A549 (cell line): ENCODE results near the gene LACRT. TPM values are rescaled to one million over a fixed set of nuclear protein-coding genes. Genes with fewer than 3 reads are reported as not detected.
A peak's percentile ranks its signal among the peaks of the same experiment; 100 is the strongest.

Experiments
- ATAC-seq, 2 experiments: fragments of 200-7000 bp in 1 of 2; fragments of >200 bp in 1 of 2; cut with Nextera tagmentation in 1 of 2; cut with Tn5 transposase in 1 of 2; 3 replicates each; pipeline versions ENCODE4 v1.8.0 to v1.9.1; 2018 to 2020; ENCODE audit warnings: mild to moderate bottlenecking in 1 of 2, moderate library complexity in 1 of 2
- CTCF ChIA-PET: fragments of 300-600 bp; sonication (Branson Sonifier 250); formaldehyde crosslinking; extraction: SDS; loops from one replicate; lab custom pipeline; 2021; ENCODE audit warnings: antibody characterized with exemption, inconsistent platforms; lab: Yijun Ruan, JAX
- POLR2A ChIA-PET: fragments of 350-600 bp; formaldehyde crosslinking; extraction: SDS; loops from one replicate; lab custom pipeline; 2021; ENCODE audit warnings: antibody characterized with exemption, inconsistent platforms; lab: Yijun Ruan, JAX
- DNase-seq, 2 experiments: peaks; one replicate each; pipeline versions ENCODE4 v3.0.0 to v3.0.0-alpha.2; 2011 to 2016; ENCODE audit warnings: low read depth in 1 of 2, low spot score in 1 of 2
- FAIRE-seq: peaks from 2 replicates; lab custom pipeline; 2011; peaks lifted over from hg19 to GRCh38; lab: Jason Lieb, UNC
- H3K27ac ChIP-seq, 2 experiments: fragments of >200 bp; sonication (Bioruptor Twin); formaldehyde crosslinking; 3 replicates each; pipeline ENCODE4 v1.5.1; 2016 to 2017
- H3K4me1 ChIP-seq: fragments of >200 bp; sonication (Bioruptor Twin); formaldehyde crosslinking; 3 replicates; pipeline ENCODE4 v1.6.1; 2016
- H3K4me2 ChIP-seq: fragments of >200 bp; sonication (Bioruptor Twin); formaldehyde crosslinking; 3 replicates; pipeline ENCODE4 v1.6.1; 2016
- H3K4me3 ChIP-seq: fragments of >200 bp; sonication (Bioruptor Twin); formaldehyde crosslinking; 3 replicates; pipeline ENCODE4 v1.5.1; 2016
- H3K9me3 ChIP-seq: fragments of >200 bp; sonication (Bioruptor Twin); formaldehyde crosslinking; 3 replicates; pipeline ENCODE4 v1.6.1; 2016
- CHD2 ChIP-seq: fragments of 150-350 bp; IDR thresholded peaks from 2 replicates; pipeline ENCODE4 v1.6.1; 2014; ENCODE audit warnings: low read length; ENCODE audit not compliant: partially characterized antibody
- EP300 ChIP-seq, 2 experiments: fragments of >200 bp; sonication (Bioruptor Twin); formaldehyde crosslinking; IDR thresholded peaks; 2 replicates in 1 of 2; 3 replicates in 1 of 2; pipeline ENCODE4 v1.6.1; 2016 to 2017
- HEYL ChIP-seq: fragments of 250-450 bp; sonication (Bioruptor Pico); IDR thresholded peaks from 2 replicates; pipeline ENCODE4 v1.8.0; 2021; ENCODE audit warnings: mild to moderate bottlenecking, moderate library complexity
- HOXB13 ChIP-seq: fragments of 250-450 bp; sonication (Bioruptor Pico); IDR thresholded peaks from 2 replicates; pipeline ENCODE4 v1.5.0; 2020; ENCODE audit warnings: low read depth, mild to moderate bottlenecking, moderate library complexity
- KDM1A ChIP-seq: fragments of 200-600 bp; sonication (generic); IDR thresholded peaks from 2 replicates; pipeline ENCODE4 v1.6.1; 2016; ENCODE audit warnings: low read depth, mild to moderate bottlenecking
- MAFK ChIP-seq: fragments of 450-650 bp; IDR thresholded peaks from 2 replicates; pipeline ENCODE4 v1.6.1; 2014; ENCODE audit not compliant: partially characterized antibody
- MAZ ChIP-seq: fragments of 150-350 bp; IDR thresholded peaks from 2 replicates; pipeline ENCODE4 v1.6.1; 2014; ENCODE audit warnings: antibody characterized with exemption, low read depth, low read length, borderline replicate concordance
- NPAS2 ChIP-seq: fragments of 250-450 bp; sonication (Bioruptor Pico); IDR thresholded peaks from 2 replicates; pipeline ENCODE4 v1.8.0; 2022; ENCODE audit warnings: mild to moderate bottlenecking, moderate library complexity, borderline replicate concordance
- NR3C1 ChIP-seq: fragments of >200 bp; sonication (Bioruptor Twin); formaldehyde crosslinking; IDR thresholded peaks from 3 replicates; pipeline ENCODE4 v1.6.1; 2017
- POLR2AphosphoS2 ChIP-seq: conservative IDR thresholded peaks from 2 replicates; pipeline ENCODE4 v1.6.1; 2012; ENCODE audit warnings: low read length, improper control_type of control experiment, inconsistent platforms
- RARB ChIP-seq: fragments of 250-450 bp; sonication (Bioruptor Pico); IDR thresholded peaks from 2 replicates; pipeline ENCODE4 v1.8.0; 2021; ENCODE audit warnings: mild to moderate bottlenecking, moderate library complexity
- TFCP2L1 ChIP-seq: fragments of 250-450 bp; sonication (Bioruptor Pico); IDR thresholded peaks from 2 replicates; pipeline ENCODE4 v1.5.0; 2021; ENCODE audit warnings: mild to moderate bottlenecking
- ZFP36 ChIP-seq: fragments of 450-650 bp; IDR thresholded peaks from 2 replicates; pipeline ENCODE4 v1.6.1; 2014; ENCODE audit warnings: borderline replicate concordance; ENCODE audit not compliant: partially characterized antibody
- WGBS: methylation state at CpG from one replicate; pipeline ENCODE4 v1.1.6; 2017; ENCODE audit errors: missing lambda C conversion rate; 5-methylcytosine and 5-hydroxymethylcytosine counted together
- polyA plus RNA-seq, 4 experiments: library from polyadenylated mRNA; depleted of rRNA in 3 of 4; stranded (reverse); fragments of >200 nt; fragmentation: RNase III in 1 of 4; extraction: RNeasy Plus Mini Kit Qiagen cat#74134 plus additional on column Dnase treatment in 1 of 4; gene quantifications; 2 replicates in 3 of 4; 3 replicates in 1 of 4; pipeline ENCODE4 v1.2.3, GENCODE V29; 2011 to 2017
- TF ChIP-seq, protein P1 (sequence below): fragments of >200 bp; sonication (Bioruptor Twin); formaldehyde crosslinking; IDR thresholded peaks from 2 replicates; pipeline ENCODE4 v1.6.1; 2016
- TF ChIP-seq, protein P2 (sequence below): fragments of 200-600 bp; sonication (generic); IDR thresholded peaks from 2 replicates; pipeline ENCODE4 v1.6.1; 2016; ENCODE audit warnings: antibody characterized with exemption, mild to moderate bottlenecking, moderate library complexity

Gene LACRT
- polyA plus RNA-seq, 2 of the 4 experiments (the other 2 are of a cell fraction): not detected

DNA sequence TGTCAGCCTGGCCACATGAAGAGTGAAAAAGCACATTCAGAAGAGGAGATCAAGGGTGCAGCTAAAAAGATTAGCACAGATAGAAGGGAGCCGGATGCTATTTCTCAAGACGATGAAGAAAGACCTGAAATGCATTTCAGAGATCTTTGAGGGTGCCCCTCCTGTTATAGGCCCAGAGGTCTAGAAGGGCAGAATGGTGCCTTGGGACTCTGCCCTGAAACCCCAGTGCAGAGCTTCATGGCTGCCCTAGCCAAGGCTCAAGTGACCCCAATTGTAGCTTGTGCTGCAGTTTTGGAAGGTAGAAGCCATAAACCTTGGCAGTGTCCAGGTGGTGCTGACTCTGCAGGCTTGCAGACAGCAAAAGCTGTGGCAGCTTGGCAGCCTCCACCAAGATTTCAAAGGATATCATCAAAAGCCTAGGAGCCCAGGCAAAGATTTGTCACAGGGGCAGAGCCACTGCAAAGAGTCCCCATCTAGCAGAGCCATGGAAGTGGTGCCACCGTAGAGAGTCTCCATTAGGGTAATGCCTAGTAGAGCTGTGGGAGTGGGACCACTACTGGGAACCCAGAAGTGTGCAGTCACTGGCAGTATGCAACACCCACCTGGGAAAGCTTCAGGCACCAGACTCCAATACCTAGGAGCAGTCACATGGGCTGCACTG, 6.4 kb downstream of the LACRT start:
- POLR2A ChIA-PET: no interaction called here
- H3K27ac ChIP-seq: no peak overlapping the region
- ATAC-seq: no peak
- peaks cover 8% of the 10 kb centered on the region for H3K9me3 ChIP-seq
- H3K4me3 ChIP-seq: no peak overlapping the region
- H3K4me2 ChIP-seq: no peak overlapping the region
- no peak for FAIRE-seq
- no peak for DNase-seq
- H3K4me1 ChIP-seq: no peaks in the 10 kb centered on the region
- TF ChIP-seq RARB (CRISPR knock-in tag) (no peak), TFCP2L1 (CRISPR knock-in tag) (no peak), EP300 (IDR thresholded peaks at IDR 0.05) (no peak), NR3C1 (no peak), MAZ (no peak), CHD2 (no peak), KDM1A (no peak)
- TF ChIP-seq, protein P1, sequence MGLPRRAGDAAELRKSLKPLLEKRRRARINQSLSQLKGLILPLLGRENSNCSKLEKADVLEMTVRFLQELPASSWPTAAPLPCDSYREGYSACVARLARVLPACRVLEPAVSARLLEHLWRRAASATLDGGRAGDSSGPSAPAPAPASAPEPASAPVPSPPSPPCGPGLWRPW: no peak
- CTCF ChIA-PET: no interaction called here
- 3% methylated on average over 3 of the region's 3 CpGs for WGBS

DNA sequence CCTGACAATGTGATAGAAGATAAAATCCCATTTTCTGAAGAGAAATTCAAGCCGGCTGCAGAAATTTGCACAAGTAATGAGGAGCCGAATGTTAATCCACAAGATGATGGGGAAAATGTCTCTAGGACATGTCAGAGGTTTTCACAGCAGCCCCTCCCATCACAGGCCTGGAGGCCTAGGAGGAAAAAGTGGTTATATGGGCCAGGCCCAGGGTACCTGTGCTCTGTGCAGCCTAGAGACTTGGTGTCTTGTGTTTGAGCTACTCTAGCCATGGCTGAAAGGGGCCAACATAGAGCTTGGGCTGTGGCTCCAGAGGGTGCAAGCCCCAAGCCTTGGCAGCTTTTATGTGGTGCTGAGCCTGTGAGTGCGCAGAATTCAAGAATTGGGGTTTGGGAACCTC, 7.4 kb downstream of the LACRT start:
- Histone ChIP-seq H3K4me1 (no peaks in the 10 kb centered on the region), H3K9me3 (peaks cover 8% of the 10 kb centered on the region), H3K27ac (no peak overlapping the region), H3K4me2 (no peak overlapping the region), H3K4me3 (no peak overlapping the region)
- ATAC-seq (no peak), DNase-seq (no peak), FAIRE-seq (no peak)
- TF ChIP-seq HOXB13 (CRISPR knock-in tag) (no peak), NPAS2 (CRISPR knock-in tag) (no peak), CHD2 (no peak), HEYL (CRISPR knock-in tag) (no peak), RARB (CRISPR knock-in tag) (no peak), ZFP36 (peak; percentile 44)
- TF ChIP-seq, protein P2, sequence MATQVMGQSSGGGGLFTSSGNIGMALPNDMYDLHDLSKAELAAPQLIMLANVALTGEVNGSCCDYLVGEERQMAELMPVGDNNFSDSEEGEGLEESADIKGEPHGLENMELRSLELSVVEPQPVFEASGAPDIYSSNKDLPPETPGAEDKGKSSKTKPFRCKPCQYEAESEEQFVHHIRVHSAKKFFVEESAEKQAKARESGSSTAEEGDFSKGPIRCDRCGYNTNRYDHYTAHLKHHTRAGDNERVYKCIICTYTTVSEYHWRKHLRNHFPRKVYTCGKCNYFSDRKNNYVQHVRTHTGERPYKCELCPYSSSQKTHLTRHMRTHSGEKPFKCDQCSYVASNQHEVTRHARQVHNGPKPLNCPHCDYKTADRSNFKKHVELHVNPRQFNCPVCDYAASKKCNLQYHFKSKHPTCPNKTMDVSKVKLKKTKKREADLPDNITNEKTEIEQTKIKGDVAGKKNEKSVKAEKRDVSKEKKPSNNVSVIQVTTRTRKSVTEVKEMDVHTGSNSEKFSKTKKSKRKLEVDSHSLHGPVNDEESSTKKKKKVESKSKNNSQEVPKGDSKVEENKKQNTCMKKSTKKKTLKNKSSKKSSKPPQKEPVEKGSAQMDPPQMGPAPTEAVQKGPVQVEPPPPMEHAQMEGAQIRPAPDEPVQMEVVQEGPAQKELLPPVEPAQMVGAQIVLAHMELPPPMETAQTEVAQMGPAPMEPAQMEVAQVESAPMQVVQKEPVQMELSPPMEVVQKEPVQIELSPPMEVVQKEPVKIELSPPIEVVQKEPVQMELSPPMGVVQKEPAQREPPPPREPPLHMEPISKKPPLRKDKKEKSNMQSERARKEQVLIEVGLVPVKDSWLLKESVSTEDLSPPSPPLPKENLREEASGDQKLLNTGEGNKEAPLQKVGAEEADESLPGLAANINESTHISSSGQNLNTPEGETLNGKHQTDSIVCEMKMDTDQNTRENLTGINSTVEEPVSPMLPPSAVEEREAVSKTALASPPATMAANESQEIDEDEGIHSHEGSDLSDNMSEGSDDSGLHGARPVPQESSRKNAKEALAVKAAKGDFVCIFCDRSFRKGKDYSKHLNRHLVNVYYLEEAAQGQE: no peak
- POLR2A ChIA-PET: no interaction called here
- CTCF ChIA-PET: no interaction called here
- WGBS: 30% methylated on average over 3 of the region's 3 CpGs

DNA sequence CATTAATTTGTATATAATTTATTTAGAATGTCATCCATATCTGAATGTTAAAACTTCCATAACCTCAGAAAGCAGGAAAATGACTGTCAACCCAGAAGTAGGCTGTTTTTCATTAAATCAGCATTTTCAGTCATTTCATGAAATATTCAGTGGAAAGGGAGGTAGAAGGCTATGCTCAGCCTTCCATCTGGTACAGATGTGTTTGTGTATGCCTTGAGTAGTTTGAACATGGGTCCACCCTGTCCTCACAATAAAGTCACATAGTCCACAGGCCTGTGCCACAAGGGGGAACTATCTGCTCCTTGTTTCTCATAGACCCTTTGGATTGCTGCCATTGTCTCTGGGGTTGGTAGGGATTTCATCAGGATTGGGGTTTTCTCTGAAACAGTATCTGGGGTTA, 9.1 kb downstream of the LACRT start:
- ATAC-seq (no peak), DNase-seq (no peak), FAIRE-seq (no peak)
- ChIA-PET CTCF (no interaction called here), POLR2A (no interaction called here)
- TF ChIP-seq MAFK (peak; percentile 14), POLR2AphosphoS2 (no peak), KDM1A (no peak)
- Histone ChIP-seq H3K27ac (no peak overlapping the region), H3K9me3 (peaks cover 8% of the 10 kb centered on the region), H3K4me2 (no peak overlapping the region), H3K4me1 (no peaks in the 10 kb centered on the region), H3K4me3 (no peak overlapping the region)
